Medulla oblongata (tissue), 1 donor: ENCODE data around the gene CAMTA1.
"Not testable (repeated sequence)": the region's sequence is repeated elsewhere in the genome, so short reads cannot be mapped to it uniquely, and the experiment has no call there.

Source experiments
- DNase-seq: peaks from one replicate; pipeline ENCODE4 v3.0.0-alpha.2; 2015; ENCODE audit errors: extremely low spot score

Gene CAMTA1

GRCh38 chr1:7149080-7149838 is 364.0 kb downstream of the CAMTA1 start:
- no peak for DNase-seq

GRCh38 chr1:7150724-7151280 is 365.5 kb downstream of the CAMTA1 start:
- DNase-seq, result no peak

- DNase-seq, result no peak
Observed at GRCh38 chr1:7151978-7152377, 366.7 kb downstream of the CAMTA1 start.

- DNase-seq, result no peak
Observed at GRCh38 chr1:7152655-7153054, 367.4 kb downstream of the CAMTA1 start.

- DNase-seq, result no peak
Observed at GRCh38 chr1:7153464-7153863, 368.2 kb downstream of the CAMTA1 start.

GRCh38 chr1:7159116-7159781 is 374.0 kb downstream of the CAMTA1 start:
- DNase-seq, result no peak

- DNase-seq, result not testable (repeated sequence)
Observed at GRCh38 chr1:7168554-7168953, 383.3 kb downstream of the CAMTA1 start.

GRCh38 chr1:7171168-7171567 is 385.9 kb downstream of the CAMTA1 start:
- no peak for DNase-seq

- no peak for DNase-seq
Observed at GRCh38 chr1:7171574-7171973, 386.3 kb downstream of the CAMTA1 start.

- DNase-seq, result no peak
Observed at GRCh38 chr1:7172804-7173203, 387.6 kb downstream of the CAMTA1 start.

GRCh38 chr1:7174561-7174960 is 389.3 kb downstream of the CAMTA1 start:
- DNase-seq, result no peak

- no peak for DNase-seq
Observed at GRCh38 chr1:7174980-7175906, 390.0 kb downstream of the CAMTA1 start.

GRCh38 chr1:7177021-7177420 is 391.8 kb downstream of the CAMTA1 start:
- DNase-seq, result no peak

- no peak for DNase-seq
Observed at GRCh38 chr1:7177438-7178146, 392.3 kb downstream of the CAMTA1 start.

GRCh38 chr1:7178336-7178735 is 393.1 kb downstream of the CAMTA1 start:
- no peak for DNase-seq

GRCh38 chr1:7178741-7179140 is 393.5 kb downstream of the CAMTA1 start:
- DNase-seq, result no peak

GRCh38 chr1:7185721-7186120 is 400.5 kb downstream of the CAMTA1 start:
- no peak for DNase-seq

GRCh38 chr1:7186382-7187111 is 401.3 kb downstream of the CAMTA1 start:
- DNase-seq, result no peak

- no peak for DNase-seq
Observed at GRCh38 chr1:7187112-7187493, 401.8 kb downstream of the CAMTA1 start.

- no peak for DNase-seq
Observed at GRCh38 chr1:7190261-7190660, 405.0 kb downstream of the CAMTA1 start.

- DNase-seq, result no peak
Observed at GRCh38 chr1:7192453-7192852, 407.2 kb downstream of the CAMTA1 start.
